ENCODE data around the gene GALNT17.

- no peak for TF ChIP-seq POLR2AphosphoS5 (IDR thresholded peaks at IDR 0.05)
- TF ChIP-seq CTCF (IDR thresholded peaks at IDR 0.05), result no peak
- TF ChIP-seq EP300 (IDR thresholded peaks at IDR 0.05), result no peak
- no peak for TF ChIP-seq POLR2A (IDR thresholded peaks at IDR 0.05; ENCODE audit: low read depth)
These were observed 513.9 kb downstream of the GALNT17 start for GRCh38 chr7:71645836-71646235.

All from esophagus muscularis mucosa (tissue), 4 donors.